Vein endothelial cell (primary cell): ENCODE measurements around the gene LRRTM2. TPM values are rescaled to one million over a fixed set of nuclear protein-coding genes. Genes with fewer than 3 reads are reported as not detected.

Experiments
- total RNA-seq: library from RNA; depleted of rRNA; stranded (reverse); fragments of >200 nt; gene quantifications from 2 replicates; pipeline ENCODE4 v1.2.3, GENCODE V29; 2012

Gene LRRTM2
- 0.65 and 0.67 TPM in 2 replicates for total RNA-seq

GRCh38 chr5:138874771-138875551, at the start of gene LRRTM2:
Gene LRRTM2 (minus strand): TSS chr5:138875335. CDS start chr5:138874911, 424 bp downstream.

Other genes with a start within 250 kb of the LRRTM2 start
- 553 and 557 TPM in 2 replicates for gene CTNNA1, start 121.9 kb downstream of the LRRTM2 start, total RNA-seq